Spleen (tissue), 11 donors: ENCODE measurements around the gene HGS. TPM values are rescaled to one million over a fixed set of nuclear protein-coding genes. Genes with fewer than 3 reads are reported as not detected.

Experiments
- DNase-seq: peaks from one replicate; pipeline ENCODE4 v3.0.0-alpha.2; 2020
- H3K27ac ChIP-seq, 8 donors: fragments of 200-600 bp; sonication (generic) in 7 of 8; 1 replicate in 4 of 8; 2 replicates in 4 of 8; pipeline versions ENCODE4 v1.5.0 to v1.8.0; 2016 to 2021; ENCODE audit warnings: inconsistent platforms in 4 of 8, mild to moderate bottlenecking in 4 of 8, moderate library complexity in 1 of 8
- H3K27me3 ChIP-seq, 7 donors: fragments of 200-600 bp; sonication (generic) in 6 of 7; replicated peaks in 1 of 7; 1 replicate in 4 of 7; 2 replicates in 3 of 7; pipeline versions ENCODE4 v1.5.0 to v1.8.0; 2016 to 2021; ENCODE audit warnings: inconsistent platforms in 3 of 7, mild to moderate bottlenecking in 1 of 7
- H3K36me3 ChIP-seq, 6 donors: fragments of 200-600 bp; sonication (generic) in 5 of 6; 1 replicate in 4 of 6; 2 replicates in 2 of 6; pipeline versions ENCODE4 v1.5.0 to v1.8.0; 2016 to 2021; ENCODE audit warnings: inconsistent platforms in 2 of 6
- H3K4me1 ChIP-seq, 6 donors: fragments of 200-600 bp; sonication (generic) in 5 of 6; 1 replicate in 3 of 6; 2 replicates in 3 of 6; pipeline versions ENCODE4 v1.5.0 to v1.8.0; 2016 to 2021; ENCODE audit warnings: inconsistent platforms in 3 of 6
- H3K4me3 ChIP-seq, 8 donors: fragments of 200-600 bp; sonication (generic) in 7 of 8; 1 replicate in 4 of 8; 2 replicates in 4 of 8; pipeline versions ENCODE4 v1.5.0 to v1.8.0; 2016 to 2021; ENCODE audit warnings: inconsistent platforms in 4 of 8, mild to moderate bottlenecking in 4 of 8, moderate library complexity in 2 of 8
- H3K9me3 ChIP-seq, 8 donors: fragments of 200-600 bp; sonication (generic) in 7 of 8; 1 replicate in 4 of 8; 2 replicates in 4 of 8; pipeline versions ENCODE4 v1.5.0 to v1.8.0; 2016 to 2021; ENCODE audit warnings: inconsistent platforms in 4 of 8
- POLR2A ChIP-seq, 3 donors: fragments of 450-650 bp; IDR thresholded peaks; one replicate each; pipeline ENCODE4 v1.5.1; 2017; ENCODE audit warnings: antibody characterized with exemption in 3 of 3, mild to moderate bottlenecking in 1 of 3
- POLR2AphosphoS5 ChIP-seq, 3 donors: sonication (generic); formaldehyde crosslinking; IDR thresholded peaks; one replicate each; pipeline ENCODE4 v1.5.1; 2017; ENCODE audit warnings: antibody characterized with exemption in 3 of 3
- whole genome bisulfite sequencing, 5 donors: extraction: QIAGEN DNeasy Blood & Tissue Kit in 3 of 5; methylation state at CpG; one replicate each; pipeline versions ENCODE4 v1.1.5 to v1.1.7; 2013 to 2018; 5-methylcytosine and 5-hydroxymethylcytosine counted together
- intact Hi-C: fragments of 100-400 bp; cut with DNase I; formaldehyde crosslinking; loops from one replicate; pipeline ENCODE4 v1.15.0; 2023; ENCODE audit warnings: low total_unique reads
- polyA plus RNA-seq, 3 donors: library from polyadenylated mRNA; stranded (reverse); fragments of 200-250 nt; gene quantifications; one replicate each; pipeline ENCODE4 v1.2.1, GENCODE V29; 2013
- total RNA-seq, 7 donors: library from RNA; depleted of rRNA in 3 of 7; stranded (reverse); fragments of >200 nt in 3 of 7; fragmentation: NEBNext Ultra II Directional in 4 of 7; extraction: Animal tissue kit (Norgen Biotek cat#: 25700) in 4 of 7; gene quantifications; one replicate each; pipeline versions ENCODE4 v1.1.0 to v1.2.1, GENCODE V29; 2016 to 2021
- TF ChIP-seq, protein P1 (sequence below), 11 experiments: fragments of 200-600 bp in 7 of 11; fragments of 450-650 bp in 4 of 11; sonication (generic) in 4 of 11; IDR thresholded peaks in 8 of 11; conservative IDR thresholded peaks in 3 of 11; 1 replicate in 7 of 11; 2 replicates in 4 of 11; pipeline versions ENCODE4 v1.4.0 to v1.8.0; 2016 to 2021; ENCODE audit warnings: antibody characterized with exemption in 11 of 11, inconsistent platforms in 4 of 11, mild to moderate bottlenecking in 1 of 11
- donor health status: healthy with polysubstance abuse.
- donor health status: DM: no; HTN: no; CAD: no; lungs with moderate emphysema.
- donor health status: DM: no; HTN: no; CAD: no.
- donor health status: Bipolar disorder and iron deficiency.
- donor health status: healthy.
- donor health status: DM: no; HTN: no; CAD: no.
- donor health status: DM: yes; HTN: yes; CAD: no.

Gene HGS
- total and polyA plus RNA-seq, 10 donors: 61.3 to 134 (median 106) TPM

DNA sequence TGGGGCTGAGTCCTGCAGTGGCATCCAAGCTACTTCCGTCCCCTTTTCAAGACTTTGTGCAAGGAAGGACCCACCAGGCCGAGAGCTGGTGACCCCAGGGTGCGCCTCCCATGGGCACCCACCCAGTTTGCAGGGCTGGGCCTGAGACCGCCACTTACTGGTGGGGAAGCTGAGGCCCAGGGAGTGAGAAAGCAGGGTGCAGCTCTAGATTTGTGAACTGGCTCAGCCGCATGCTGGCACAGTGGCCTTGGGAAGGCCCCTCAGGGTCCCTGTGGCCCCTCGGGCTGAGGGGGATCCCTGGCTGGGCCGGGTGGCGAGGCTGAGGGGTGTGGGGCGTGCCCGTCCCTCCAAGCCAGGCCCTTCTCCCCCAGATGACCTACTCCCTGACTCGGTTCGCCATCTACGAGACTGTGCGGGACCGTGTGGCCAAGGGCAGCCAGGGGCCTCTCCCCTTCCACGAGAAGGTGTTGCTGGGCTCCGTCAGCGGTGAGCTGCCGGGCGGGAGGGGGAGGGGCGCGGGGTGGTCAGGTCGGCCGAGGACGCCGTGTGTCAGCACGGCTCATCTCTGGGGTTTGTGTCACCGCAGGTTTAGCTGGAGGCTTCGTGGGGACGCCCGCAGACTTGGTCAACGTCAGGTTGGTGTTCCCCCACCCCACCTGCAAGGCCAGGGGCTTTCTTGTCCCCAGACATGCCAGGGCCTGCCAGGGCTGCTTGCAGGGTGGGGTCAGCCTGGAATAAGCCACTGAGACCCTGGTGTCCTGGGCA, 31.5 kb downstream of the HGS start:
- TF ChIP-seq, protein P1, sequence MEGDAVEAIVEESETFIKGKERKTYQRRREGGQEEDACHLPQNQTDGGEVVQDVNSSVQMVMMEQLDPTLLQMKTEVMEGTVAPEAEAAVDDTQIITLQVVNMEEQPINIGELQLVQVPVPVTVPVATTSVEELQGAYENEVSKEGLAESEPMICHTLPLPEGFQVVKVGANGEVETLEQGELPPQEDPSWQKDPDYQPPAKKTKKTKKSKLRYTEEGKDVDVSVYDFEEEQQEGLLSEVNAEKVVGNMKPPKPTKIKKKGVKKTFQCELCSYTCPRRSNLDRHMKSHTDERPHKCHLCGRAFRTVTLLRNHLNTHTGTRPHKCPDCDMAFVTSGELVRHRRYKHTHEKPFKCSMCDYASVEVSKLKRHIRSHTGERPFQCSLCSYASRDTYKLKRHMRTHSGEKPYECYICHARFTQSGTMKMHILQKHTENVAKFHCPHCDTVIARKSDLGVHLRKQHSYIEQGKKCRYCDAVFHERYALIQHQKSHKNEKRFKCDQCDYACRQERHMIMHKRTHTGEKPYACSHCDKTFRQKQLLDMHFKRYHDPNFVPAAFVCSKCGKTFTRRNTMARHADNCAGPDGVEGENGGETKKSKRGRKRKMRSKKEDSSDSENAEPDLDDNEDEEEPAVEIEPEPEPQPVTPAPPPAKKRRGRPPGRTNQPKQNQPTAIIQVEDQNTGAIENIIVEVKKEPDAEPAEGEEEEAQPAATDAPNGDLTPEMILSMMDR (IDR thresholded peaks at IDR 0.05 in 8 of 11, conservative IDR thresholded peaks at IDR 0.05 in 3 of 11): no peak
- no peak for TF ChIP-seq POLR2A (IDR thresholded peaks at IDR 0.05)
- no peak for TF ChIP-seq POLR2AphosphoS5 (IDR thresholded peaks at IDR 0.05)
- H3K4me3 ChIP-seq: no peak overlapping the region
- H3K36me3 ChIP-seq: peaks cover 0 to 42% (median 0%) of the 10 kb centered on the region in 6 donors
- intact Hi-C loops: no loop called here
- 93 to 96% (median 94%) methylated on average over 9 to 32 of the region's 32 CpGs for WGBS, 5 donors
- peaks cover 19 to 48% (median 32%) of the 10 kb centered on the region in 6 donors for H3K4me1 ChIP-seq
- DNase-seq: no peak
- no peak overlapping the region for H3K27ac ChIP-seq
- H3K27me3 ChIP-seq: no peaks in the 10 kb centered on the region
- no peaks in the 10 kb centered on the region for H3K9me3 ChIP-seq

DNA sequence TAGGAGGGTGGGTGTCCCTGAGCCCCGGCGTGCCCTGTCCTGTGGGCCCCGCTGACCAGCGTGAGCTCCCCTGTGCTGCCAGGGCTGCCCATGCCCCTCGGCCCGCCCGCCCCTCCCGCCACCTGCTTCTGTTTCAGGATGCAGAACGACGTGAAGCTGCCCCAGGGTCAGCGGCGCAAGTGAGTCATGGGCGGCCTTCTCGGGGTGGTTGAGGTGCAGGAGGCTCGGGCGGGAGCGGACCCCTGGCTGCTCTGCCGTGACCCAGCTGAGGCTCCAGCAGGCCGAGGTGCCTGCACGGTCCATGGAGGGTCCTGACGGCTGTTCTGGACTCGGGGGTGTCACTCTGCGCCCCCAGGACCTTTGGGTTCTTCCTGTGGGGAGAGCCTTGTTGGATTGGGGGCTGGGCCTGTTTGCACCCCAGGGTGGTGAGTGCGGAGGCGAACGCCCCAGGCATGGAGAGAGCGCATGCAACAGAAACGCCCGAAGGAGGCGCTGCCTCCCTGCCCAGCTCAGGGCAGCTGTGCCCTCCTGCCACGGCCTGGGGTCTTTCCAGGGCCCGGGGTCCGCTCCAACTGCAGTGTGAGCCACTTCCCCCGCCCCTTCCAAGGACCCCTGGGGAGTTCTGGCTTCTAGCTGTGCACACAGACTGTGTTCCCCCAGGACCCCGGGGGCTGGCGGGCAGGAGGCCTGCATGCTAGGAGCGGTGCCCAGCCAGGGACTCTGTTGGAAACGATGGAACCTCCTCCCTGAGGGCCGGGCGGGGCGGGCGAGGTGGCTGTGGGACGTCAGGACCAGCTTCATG, 32.3 kb downstream of the HGS start:
- 92 to 98% (median 93%) methylated on average over 20 to 43 of the region's 43 CpGs for WGBS, 5 donors
- peaks cover 11 to 40% (median 24%) of the 10 kb centered on the region in 6 donors for H3K4me1 ChIP-seq
- TF ChIP-seq POLR2A (IDR thresholded peaks at IDR 0.05): no peak
- TF ChIP-seq, protein P1 (IDR thresholded peaks at IDR 0.05 in 8 of 11, conservative IDR thresholded peaks at IDR 0.05 in 3 of 11): no peak
- no peak for TF ChIP-seq POLR2AphosphoS5 (IDR thresholded peaks at IDR 0.05)
- H3K4me3 ChIP-seq: no peak overlapping the region
- intact Hi-C loops: no loop called here
- peaks cover 0 to 43% (median 0%) of the 10 kb centered on the region in 6 donors for H3K36me3 ChIP-seq
- no peaks in the 10 kb centered on the region for H3K27me3 ChIP-seq
- no peak overlapping the region for H3K27ac ChIP-seq
- DNase-seq: no peak
- no peaks in the 10 kb centered on the region for H3K9me3 ChIP-seq

DNA sequence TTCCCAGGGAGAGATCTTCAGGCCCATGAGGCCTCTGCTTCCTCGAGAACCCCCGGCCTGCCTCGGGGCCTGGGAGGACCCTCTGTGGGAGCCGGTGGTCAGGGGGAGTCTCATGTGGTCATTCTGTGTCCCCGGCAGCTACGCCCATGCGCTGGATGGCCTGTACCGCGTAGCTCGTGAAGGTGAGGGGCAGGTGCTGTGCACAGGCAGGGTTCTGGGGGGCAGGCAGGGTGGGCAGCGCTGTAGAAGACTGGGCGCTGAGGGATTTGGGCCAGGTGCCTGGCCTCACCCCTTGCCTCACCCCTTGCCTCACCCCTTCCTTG, 32.8 kb downstream of the HGS start:
- DNase-seq: no peak
- Histone ChIP-seq H3K9me3 (no peaks in the 10 kb centered on the region), H3K4me1 (peaks cover 8 to 34% (median 19%) of the 10 kb centered on the region in 6 donors), H3K27me3 (no peaks in the 10 kb centered on the region), H3K36me3 (peaks cover 0 to 43% (median 0%) of the 10 kb centered on the region in 6 donors), H3K27ac (no peak overlapping the region), H3K4me3 (no peak overlapping the region)
- TF ChIP-seq, protein P1 (IDR thresholded peaks at IDR 0.05 in 8 of 11, conservative IDR thresholded peaks at IDR 0.05 in 3 of 11): no peak
- TF ChIP-seq POLR2A (IDR thresholded peaks at IDR 0.05) (no peak), POLR2AphosphoS5 (IDR thresholded peaks at IDR 0.05) (no peak)
- 92 to 96% (median 96%) methylated on average over 12 of the region's 12 CpGs for WGBS, 5 donors
- intact Hi-C loops: no loop called here
